Measurements from ENCODE around the gene FRYL. TPM values are rescaled to one million over a fixed set of nuclear protein-coding genes. Genes with fewer than 3 reads are reported as not detected.

The FRYL gene
- total and polyA plus RNA-seq, 2 of the 8 experiments (the other 6 are each of a cell fraction or from before 2014, with no cell fraction given): 8.0 to 36.5 TPM

DNA sequence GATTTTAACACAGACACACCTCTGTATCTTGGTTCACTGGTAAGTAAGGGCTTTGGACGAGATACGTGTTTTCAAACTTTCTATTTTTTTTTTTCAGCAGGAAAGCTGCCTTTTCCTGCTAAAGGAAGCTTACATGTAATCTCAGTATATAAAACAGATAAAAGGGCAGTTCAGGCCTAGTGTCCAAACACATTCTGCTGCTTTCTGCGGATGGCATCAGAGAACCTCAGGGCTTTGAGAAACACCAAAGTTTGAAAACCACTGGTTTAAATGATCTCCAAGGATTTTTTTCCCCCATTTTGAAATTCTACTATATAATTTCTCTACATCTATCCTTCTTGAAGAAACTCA lies 214.1 kb downstream of the FRYL start:
- Histone ChIP-seq H3K9ac (replicated peaks in 1 of 4; ENCODE audit: extremely low read depth in 1 of 4, low read depth in 3 of 4, low read length in 3 of 4) (no peak overlapping the region), H3K18ac (ENCODE audit: extremely low read depth, low read length) (no peak overlapping the region), H3K23me2 (ENCODE audit: low read depth, low read length) (no peaks in the 10 kb centered on the region), H2BK15ac (ENCODE audit: low read length) (no peak overlapping the region), H3K27ac (ENCODE audit: low read depth, low read length) (no peak overlapping the region), H4K8ac (ENCODE audit: extremely low read depth, insufficient read depth, low read length) (no peak overlapping the region), H3K9me3 (ENCODE audit: insufficient read depth in 2 of 2, low read depth in 1 of 2, low read length in 1 of 2) (no peaks in the 10 kb centered on the region), H2AK5ac (ENCODE audit: low read depth, low read length) (no peak overlapping the region), H3K4me2 (ENCODE audit: insufficient read depth in 1 of 2, low read depth in 2 of 2, low read length in 2 of 2) (no peak overlapping the region), H4K5ac (ENCODE audit: insufficient read length, low read depth, low read length) (no peak overlapping the region), H2BK20ac (ENCODE audit: low read length) (no peak overlapping the region), H2BK120ac (replicated peaks; ENCODE audit: low read depth, low read length) (no peak overlapping the region), H4K91ac (replicated peaks; ENCODE audit: insufficient read length, low read length) (no peak overlapping the region), H3K14ac (ENCODE audit: insufficient read length) (no peak overlapping the region), H3K36me3 (ENCODE audit: control insufficient read depth in 2 of 4, insufficient read depth in 4 of 4, low read length in 3 of 4) (peaks cover 0 to 29% (median under 1%) of the 10 kb centered on the region in 4 experiments; a peak in 6 of 8 replicates), H3K79me2 (ENCODE audit: control insufficient read depth in 1 of 2, insufficient read depth in 2 of 2, low read length in 2 of 2) (no peaks in the 10 kb centered on the region), H3K27me3 (replicated peaks in 1 of 4; ENCODE audit: control insufficient read depth in 3 of 4, extremely low read depth in 1 of 4, insufficient read depth in 3 of 4, low read length in 3 of 4) (no peaks in the 10 kb centered on the region), H3K4me1 (replicated peaks in 1 of 4; ENCODE audit: control insufficient read depth in 3 of 4, insufficient read depth in 4 of 4, low read length in 3 of 4) (no peaks in the 10 kb centered on the region), H3K23ac (ENCODE audit: insufficient read length) (no peak overlapping the region), H3K4me3 (ENCODE audit: extremely low read depth in 1 of 4, insufficient read depth in 2 of 4, low read depth in 3 of 4, low read length in 4 of 4) (no peak overlapping the region), H3K4ac (replicated peaks; ENCODE audit: insufficient read length, low read depth, low read length) (no peak overlapping the region), H3K56ac (replicated peaks; ENCODE audit: insufficient read length, low read depth, low read length) (no peak overlapping the region), H2BK5ac (ENCODE audit: low read depth, low read length) (no peak overlapping the region), H3K79me1 (ENCODE audit: low read depth, low read length) (no peaks in the 10 kb centered on the region), H4K20me1 (replicated peaks in 1 of 2; ENCODE audit: control insufficient read depth in 1 of 2, insufficient read depth in 2 of 2, low read length in 2 of 2) (no peaks in the 10 kb centered on the region), H2AFZ (ENCODE audit: low read length) (no peak overlapping the region), H2BK12ac (ENCODE audit: low read depth, low read length) (no peak overlapping the region)
- DNase-seq (ENCODE audit: low read depth in 1 of 2, low spot score in 2 of 2): no peak
- no peak for TF ChIP-seq CREB1 (IDR thresholded peaks at IDR 0.05)
- TF ChIP-seq RBBP5 (IDR thresholded peaks at IDR 0.05; ENCODE audit: borderline replicate concordance, low read depth, low read length): no peak
- TF ChIP-seq CBX5 (IDR thresholded peaks at IDR 0.05; ENCODE audit: low read depth, low read length): no peak
- no peak for TF ChIP-seq YY1 (IDR thresholded peaks at IDR 0.05; ENCODE audit: low read depth, low read length)
- TF ChIP-seq KDM1A (IDR thresholded peaks at IDR 0.05; ENCODE audit: borderline replicate concordance, low read length): no peak
- TF ChIP-seq FOSL1 (IDR thresholded peaks at IDR 0.05; ENCODE audit: insufficient read depth, low read depth, low read length): no peak
- TF ChIP-seq SIRT6 (IDR thresholded peaks at IDR 0.05; ENCODE audit: low read length): no peak
- TF ChIP-seq SIX5 (IDR thresholded peaks at IDR 0.05; ENCODE audit: low read depth, low read length): no peak
- TF ChIP-seq EP300 (IDR thresholded peaks at IDR 0.05; ENCODE audit: borderline replicate concordance in 1 of 2, low read depth in 2 of 2, low read length in 2 of 2): no peak
- TF ChIP-seq KDM4A (IDR thresholded peaks at IDR 0.05; ENCODE audit: low read depth, low read length, severe bottlenecking): no peak
- TF ChIP-seq MAFK (IDR thresholded peaks at IDR 0.05; ENCODE audit: low read depth, low read length): no peak
- WGBS, 2 experiments (ENCODE audit: extremely low coverage in 1 of 2, insufficient coverage in 1 of 2, insufficient read length in 1 of 2, insufficient replicate concordance in 2 of 2, low coverage in 1 of 2, low lambda C conversion rate in 2 of 2, missing lambda C conversion rate in 1 of 2): 78% methylated on average over 3 of the region's 3 CpGs; no CpG with 5 or more reads in 1 of the 2 experiments
- POLR2A ChIA-PET (ENCODE audit: partially characterized antibody): no interaction called here
- no peak for FAIRE-seq
- CTCF ChIA-PET (ENCODE audit: partially characterized antibody): no interaction called here

All from H1 (cell line).